GM21526 (cell line): ENCODE data around the gene LHX4.

Source experiments
- ATAC-seq: cut with Tn5 transposase; IDR thresholded peaks from one replicate; pipeline ENCODE4 v1.9.1; 2021; ENCODE audit warnings: moderate library complexity; ENCODE audit not compliant: unreplicated experiment, low FRiP score

LHX4 gene

DNA sequence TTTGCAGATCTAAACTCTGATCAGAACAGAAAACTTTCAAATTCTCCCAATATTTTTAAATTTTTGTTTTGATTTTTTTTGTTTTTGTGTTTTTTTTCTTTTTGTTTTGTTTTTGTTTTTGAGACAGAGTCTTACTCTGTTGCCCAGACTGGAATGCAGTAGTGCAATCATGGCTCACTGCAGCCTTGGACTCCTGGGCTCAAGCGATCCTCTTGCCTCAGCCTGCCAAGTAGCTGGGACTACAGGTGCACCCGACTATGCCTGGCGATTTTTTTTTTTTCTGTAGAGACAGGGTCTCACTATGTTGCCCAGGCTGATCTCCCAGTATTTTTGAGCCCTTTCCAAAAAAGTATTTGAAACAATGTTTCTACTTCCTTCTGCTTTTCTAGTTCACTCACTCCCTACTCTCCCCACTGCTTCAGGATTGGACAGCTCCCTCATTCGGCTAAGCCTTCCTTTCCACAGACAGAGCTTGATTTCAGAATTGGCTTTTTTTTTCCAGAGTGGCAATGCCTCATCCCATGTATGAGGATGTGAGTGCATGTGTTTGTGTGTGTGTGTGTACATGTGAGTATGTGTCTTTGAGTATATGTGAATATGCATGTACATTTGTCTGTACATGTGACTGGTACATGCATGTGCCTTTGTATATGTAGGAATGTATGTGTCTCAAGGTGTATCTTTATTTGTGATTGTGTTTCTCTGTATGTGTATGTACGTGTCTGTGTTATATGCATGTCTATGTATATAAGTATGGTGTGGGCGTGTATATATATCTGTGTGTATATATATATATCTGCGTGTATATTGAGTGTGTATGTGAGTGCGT is 11.9 kb downstream of the LHX4 start:
- no peak for ATAC-seq

DNA sequence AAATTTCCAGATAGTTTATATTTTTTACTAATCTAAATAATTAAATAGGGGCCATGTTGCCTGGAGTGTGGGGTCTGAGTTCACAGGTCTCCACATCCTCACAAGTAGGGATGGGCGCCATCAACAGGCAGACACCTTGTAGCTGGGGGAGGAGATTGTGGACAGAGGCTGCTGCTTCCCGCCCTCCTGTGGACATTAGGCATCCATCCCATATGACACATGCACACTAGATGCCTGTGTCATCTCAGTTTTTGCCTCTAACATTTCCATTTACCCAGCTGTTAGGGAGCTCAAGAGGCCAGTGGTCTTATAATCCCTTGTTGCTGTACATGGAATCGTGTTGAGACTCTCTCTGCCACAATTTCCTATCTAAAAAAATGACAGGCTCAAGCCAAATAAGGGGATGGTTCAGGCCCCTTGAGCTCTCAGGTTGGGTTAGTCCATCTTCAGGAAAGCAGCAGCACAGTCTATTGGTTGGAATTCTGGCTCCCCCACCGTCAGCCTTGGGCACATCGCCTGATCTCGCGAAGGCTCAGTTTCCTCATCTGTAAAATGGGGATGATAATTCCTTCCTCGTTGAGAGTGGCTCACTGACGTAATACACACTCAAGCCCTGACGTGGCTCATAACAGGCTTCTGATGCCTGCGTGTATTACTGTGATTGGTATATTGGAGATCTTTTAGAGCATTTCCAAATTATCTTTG is 13.6 kb downstream of the LHX4 start:
- no peak for ATAC-seq

- ATAC-seq = no peak
Measured at GRCh38 chr1:180244840-180245239, 14.8 kb downstream of the LHX4 start.

DNA sequence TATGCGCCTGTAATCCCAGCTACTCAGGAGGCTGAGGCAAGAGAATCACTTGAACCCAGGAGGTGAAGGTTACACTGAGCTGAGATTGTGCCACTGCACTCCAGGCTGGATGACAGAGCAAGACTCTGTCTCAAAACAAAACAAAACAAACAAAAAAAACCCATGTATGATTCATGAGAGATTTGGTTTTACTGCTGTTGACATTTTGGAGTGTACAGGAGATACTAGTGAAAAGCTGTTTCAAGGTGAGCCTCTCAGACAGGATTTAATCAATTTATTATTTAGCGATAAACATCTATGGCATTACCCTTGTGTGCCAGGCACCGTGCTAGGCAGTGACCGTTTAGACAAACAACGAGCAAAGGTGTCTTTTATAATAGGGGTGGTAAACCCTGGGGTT is 16.5 kb downstream of the LHX4 start:
- no peak for ATAC-seq

DNA sequence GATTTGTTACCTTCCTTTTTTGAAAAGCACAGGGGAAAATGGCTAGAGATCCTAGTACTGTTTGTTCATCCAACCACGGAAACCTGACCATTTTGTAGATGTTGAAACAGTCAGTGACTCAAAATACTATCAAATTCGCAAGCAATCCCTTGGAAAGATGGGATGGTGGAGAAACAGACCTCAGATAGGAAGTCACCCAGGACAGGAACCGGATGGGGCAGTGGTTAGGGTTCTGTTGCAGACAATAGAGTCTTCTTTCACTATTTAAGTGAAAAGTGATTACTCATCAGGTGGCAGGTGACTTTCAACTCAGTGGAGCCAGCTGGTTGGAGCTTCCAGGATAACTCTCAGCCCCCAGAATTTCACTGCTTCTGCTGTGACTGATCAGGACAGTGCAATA is 17.0 kb downstream of the LHX4 start:
- ATAC-seq = no peak

GRCh38 chr1:180247580-180247979 is 17.5 kb downstream of the LHX4 start:
- no peak for ATAC-seq

DNA sequence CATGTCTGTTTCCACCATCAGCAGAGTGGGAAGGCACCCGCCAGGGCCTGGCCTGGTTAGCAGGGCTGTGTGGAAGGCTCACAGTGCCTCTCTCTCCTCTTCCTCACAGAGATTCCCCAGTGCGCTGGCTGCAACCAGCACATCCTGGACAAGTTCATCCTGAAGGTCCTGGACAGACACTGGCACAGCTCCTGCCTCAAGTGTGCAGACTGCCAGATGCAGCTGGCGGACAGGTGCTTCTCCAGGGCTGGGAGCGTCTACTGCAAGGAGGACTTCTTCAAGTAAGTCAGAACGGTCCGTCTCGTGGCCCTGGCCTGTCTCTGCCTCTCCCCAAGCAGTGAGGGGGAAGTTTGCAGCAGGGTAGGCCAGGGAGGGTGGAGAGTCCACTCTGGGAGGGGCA is 18.1 kb downstream of the LHX4 start:
- no peak for ATAC-seq

- no peak for ATAC-seq
Measured at GRCh38 chr1:180248731-180249681, 18.9 kb downstream of the LHX4 start.

DNA sequence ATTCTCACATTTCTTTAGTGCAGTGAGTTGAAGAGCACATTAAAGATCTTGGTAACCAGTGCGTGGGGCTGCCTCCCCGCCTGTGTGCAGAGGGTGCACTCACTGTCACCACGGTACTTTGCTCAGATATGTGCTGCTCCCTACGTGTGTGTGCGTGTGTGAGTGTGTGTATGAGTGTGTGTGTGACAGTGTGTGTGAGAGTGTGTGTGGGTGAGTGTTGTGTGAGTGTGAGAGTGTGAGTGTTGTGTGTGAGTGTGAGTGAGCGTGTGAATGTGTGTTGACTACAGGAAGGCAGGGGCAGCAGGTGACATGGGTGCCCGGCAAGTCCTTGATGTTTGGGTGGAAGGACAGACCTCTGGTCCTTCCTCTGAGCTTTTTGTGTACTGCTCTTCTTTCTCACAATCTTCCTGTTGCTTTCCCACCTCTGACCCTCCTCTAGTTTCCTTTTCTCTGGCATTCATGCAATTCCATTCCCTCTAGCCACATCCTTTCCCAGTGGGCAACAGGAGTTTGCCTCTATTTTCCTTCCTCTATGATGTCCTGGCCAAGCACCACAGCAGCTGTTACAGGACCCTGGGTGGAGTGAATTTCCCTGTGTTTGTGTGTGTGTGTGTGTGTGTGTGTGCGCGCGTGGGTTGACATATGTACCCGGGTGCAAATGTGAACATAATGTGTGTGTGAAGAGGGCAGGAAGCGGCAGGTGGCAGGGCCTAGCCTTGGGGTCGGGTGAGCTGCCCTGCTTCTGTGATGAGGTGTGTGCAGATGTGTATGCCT is 19.8 kb downstream of the LHX4 start:
- no peak for ATAC-seq

GRCh38 chr1:180250499-180250770 is 20.4 kb downstream of the LHX4 start:
- no peak for ATAC-seq

- ATAC-seq = no peak
Measured at GRCh38 chr1:180250883-180251509, 20.9 kb downstream of the LHX4 start.

GRCh38 chr1:180251526-180252305 is 21.7 kb downstream of the LHX4 start:
- ATAC-seq = no peak

- peak; percentile 60 for ATAC-seq
Measured at GRCh38 chr1:180252638-180253536, 22.8 kb downstream of the LHX4 start.

DNA sequence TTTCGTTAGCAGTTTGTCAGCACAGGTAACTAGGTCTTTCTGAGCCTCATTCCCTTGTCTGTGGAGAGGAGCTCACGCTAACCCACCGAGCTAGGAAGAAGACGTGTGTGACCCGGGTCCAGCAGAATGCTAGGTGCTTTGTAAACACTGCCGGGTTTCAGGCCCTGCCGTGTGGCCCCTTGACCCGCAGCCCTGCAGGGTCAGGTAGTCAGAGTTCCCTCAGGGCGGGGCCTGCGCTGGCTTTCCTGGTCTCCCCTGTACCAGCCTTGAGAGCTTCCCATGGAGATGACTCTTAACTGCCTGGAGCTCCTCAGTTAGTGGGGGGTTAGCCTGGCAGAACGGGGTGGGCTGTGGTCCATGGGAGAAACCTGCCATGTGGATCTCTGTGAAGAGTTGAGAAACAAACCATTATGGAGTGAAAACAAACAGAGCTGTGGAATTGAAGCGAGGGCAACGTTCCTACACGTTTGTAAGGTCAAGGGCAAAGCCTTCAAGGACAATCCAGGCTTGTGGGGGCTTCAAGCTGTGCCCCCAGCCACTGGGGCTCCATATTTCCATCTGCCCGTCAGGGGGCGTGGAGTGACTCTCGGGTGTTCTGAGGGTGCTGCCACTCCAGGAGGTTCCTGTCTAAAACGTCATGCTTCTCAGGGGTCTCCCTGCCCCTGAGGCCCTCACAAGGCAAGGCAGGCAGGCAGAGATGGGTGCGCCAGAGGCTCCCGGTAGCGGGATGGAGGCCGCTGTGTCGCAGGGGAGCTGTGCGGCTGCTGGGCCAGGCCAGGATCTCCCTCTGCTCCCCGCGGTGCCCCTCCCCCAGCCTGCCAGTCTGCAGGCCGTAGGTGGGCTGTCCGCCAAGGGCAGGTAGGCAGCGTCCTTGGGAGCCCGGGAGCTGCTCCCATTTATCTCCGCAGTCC is 23.8 kb downstream of the LHX4 start:
- ATAC-seq = no peak

GRCh38 chr1:180254496-180254819 is 24.4 kb downstream of the LHX4 start:
- no peak for ATAC-seq

DNA sequence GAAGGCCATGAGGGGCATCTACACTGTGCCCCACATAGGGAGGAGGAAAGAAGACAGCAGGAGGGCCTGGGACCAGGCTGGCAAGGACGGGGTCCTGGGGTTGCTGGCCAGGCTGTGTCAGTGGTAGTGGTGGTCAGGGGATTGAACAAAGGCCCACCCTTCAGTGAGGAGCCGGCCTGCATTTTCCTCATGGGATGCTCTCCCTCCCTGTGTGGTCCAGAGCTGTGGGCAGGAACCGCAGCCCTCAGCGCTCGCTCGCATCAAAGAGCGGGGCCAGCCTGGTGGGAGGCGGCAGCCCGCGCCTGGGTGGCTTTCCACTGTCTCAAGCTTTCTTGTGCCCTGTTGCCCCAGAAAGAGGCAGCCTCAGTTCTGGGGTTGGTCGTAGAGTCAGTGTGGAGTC is 24.8 kb downstream of the LHX4 start:
- no peak for ATAC-seq
